H9 (cell line): ENCODE measurements around the gene AGGF1. TPM values are rescaled to one million over a fixed set of nuclear protein-coding genes. Genes with fewer than 3 reads are reported as not detected.

ENCODE experiments used
- DNase-seq: peaks from one replicate; pipeline ENCODE4 v3.0.0-alpha.2; 2017
- H2AFZ ChIP-seq: one replicate; pipeline ENCODE4 v1.6.1; 2013; ENCODE audit warnings: mild to moderate bottlenecking, low read length, control low read depth, moderate library complexity
- H2AK5ac ChIP-seq: 2 replicates; pipeline ENCODE4 v1.6.1; 2013; ENCODE audit warnings: low read length, control low read depth, mixed read lengths; ENCODE audit not compliant: insufficient read length
- H2BK120ac ChIP-seq: one replicate; pipeline ENCODE4 v1.6.1; 2013; ENCODE audit warnings: low read depth, mild to moderate bottlenecking, low read length, control low read depth, inconsistent platforms; ENCODE audit not compliant: poor library complexity, severe bottlenecking
- H2BK12ac ChIP-seq: 2 replicates; pipeline ENCODE4 v1.6.1; 2013; ENCODE audit warnings: low read length, control low read depth, mixed read lengths, low read depth; ENCODE audit not compliant: insufficient read length
- H2BK15ac ChIP-seq: 2 replicates; pipeline ENCODE4 v1.6.1; 2013; ENCODE audit warnings: low read depth, low read length, control low read depth
- H2BK20ac ChIP-seq: one replicate; pipeline ENCODE4 v1.6.1; 2013; ENCODE audit warnings: low read depth, mild to moderate bottlenecking, low read length, control low read depth, inconsistent platforms; ENCODE audit not compliant: poor library complexity, severe bottlenecking
- H2BK5ac ChIP-seq: 2 replicates; pipeline ENCODE4 v1.6.1; 2013; ENCODE audit warnings: low read length, control low read depth, mixed read lengths; ENCODE audit not compliant: insufficient read length
- H3K14ac ChIP-seq: 2 replicates; pipeline ENCODE4 v1.6.1; 2013; ENCODE audit warnings: low read length, control low read depth; ENCODE audit not compliant: insufficient read depth
- H3K18ac ChIP-seq: 2 replicates; pipeline ENCODE4 v1.6.1; 2013; ENCODE audit warnings: low read depth, mild to moderate bottlenecking, mixed read lengths, low read length, control low read depth; ENCODE audit not compliant: insufficient read length
- H3K23ac ChIP-seq: 2 replicates; pipeline ENCODE4 v1.6.1; 2013; ENCODE audit warnings: low read length, control low read depth, mixed read lengths, low read depth; ENCODE audit not compliant: insufficient read length
- H3K23me2 ChIP-seq: 2 replicates; pipeline ENCODE4 v1.6.1; 2013; ENCODE audit warnings: low read depth, mild to moderate bottlenecking, mixed read lengths, low read length, control low read depth; ENCODE audit not compliant: insufficient read length, poor library complexity, severe bottlenecking
- H3K27ac ChIP-seq: 2 replicates; pipeline ENCODE4 v1.5.1; 2013; ENCODE audit warnings: low read length, control low read depth, mixed read lengths, low read depth; ENCODE audit not compliant: insufficient read length
- H3K27me3 ChIP-seq: 2 replicates; pipeline ENCODE4 v1.6.1; 2013; ENCODE audit warnings: low read length, control low read depth, inconsistent platforms; ENCODE audit not compliant: insufficient read depth
- H3K4ac ChIP-seq: 2 replicates; pipeline ENCODE4 v1.6.1; 2013; ENCODE audit warnings: low read depth, mild to moderate bottlenecking, control low read depth, inconsistent platforms, low read length, moderate library complexity
- H3K4me1 ChIP-seq: 2 replicates; pipeline ENCODE4 v1.6.1; 2013; ENCODE audit warnings: low read length, control low read depth, inconsistent platforms; ENCODE audit not compliant: insufficient read depth
- H3K4me2 ChIP-seq: 2 replicates; pipeline ENCODE4 v1.6.1; 2013; ENCODE audit warnings: low read length, control low read depth, mixed read lengths; ENCODE audit not compliant: insufficient read length, insufficient read depth
- H3K56ac ChIP-seq: 2 replicates; pipeline ENCODE4 v1.6.1; 2013; ENCODE audit warnings: low read depth, mild to moderate bottlenecking, mixed read lengths, low read length, control low read depth; ENCODE audit not compliant: insufficient read length
- H3K79me1 ChIP-seq: 2 replicates; pipeline ENCODE4 v1.6.1; 2013; ENCODE audit warnings: low read depth, mild to moderate bottlenecking, moderate library complexity, low read length, control low read depth, inconsistent platforms; ENCODE audit not compliant: insufficient read depth, poor library complexity, severe bottlenecking
- H3K79me2 ChIP-seq: 2 replicates; pipeline ENCODE4 v1.6.1; 2013; ENCODE audit warnings: low read length, control low read depth, inconsistent platforms; ENCODE audit not compliant: insufficient read depth
- H3K9ac ChIP-seq: 2 replicates; pipeline ENCODE4 v1.6.1; 2013; ENCODE audit warnings: low read length, control low read depth, mixed read lengths; ENCODE audit not compliant: insufficient read length; ENCODE audit errors: extremely low read depth
- H3K9me3 ChIP-seq: one replicate; pipeline ENCODE4 v1.6.1; 2013; ENCODE audit warnings: low read depth, low read length, inconsistent platforms; ENCODE audit not compliant: control insufficient read depth
- H3T11ph ChIP-seq: one replicate; pipeline ENCODE4 v1.6.1; 2013; ENCODE audit warnings: mild to moderate bottlenecking, low read length, control low read depth, inconsistent platforms
- H4K20me1 ChIP-seq: one replicate; pipeline ENCODE4 v1.6.1; 2013; ENCODE audit not compliant: control insufficient read depth, insufficient read length, insufficient read depth
- H4K5ac ChIP-seq: 2 replicates; pipeline ENCODE4 v1.6.1; 2013; ENCODE audit warnings: low read depth, mild to moderate bottlenecking, mixed read lengths, low read length, control low read depth; ENCODE audit not compliant: insufficient read length
- H4K8ac ChIP-seq: replicated peaks from 2 replicates; pipeline ENCODE4 v1.6.1; 2013; ENCODE audit warnings: low read length, control low read depth, mixed read lengths, low read depth; ENCODE audit not compliant: insufficient read length
- H4K91ac ChIP-seq: 2 replicates; pipeline ENCODE4 v1.6.1; 2013; ENCODE audit warnings: low read depth, mild to moderate bottlenecking, moderate library complexity, mixed read lengths, low read length, control low read depth; ENCODE audit not compliant: insufficient read length
- H3K27ac Mint-ChIP-seq, 3 experiments: 2 replicates in 2 of 3; 3 replicates in 1 of 3; pipeline ENCODE4 v1.8.0; 2020 to 2021; ENCODE audit warnings: mixed read lengths in 3 of 3, mild to moderate bottlenecking in 1 of 3, moderate library complexity in 1 of 3
- H3K27me3 Mint-ChIP-seq: 2 replicates; pipeline ENCODE4 v1.8.0; 2021; ENCODE audit warnings: low read depth, mild to moderate bottlenecking, moderate library complexity, mixed read lengths
- H3K36me3 Mint-ChIP-seq, 3 experiments: 2 replicates in 2 of 3; 3 replicates in 1 of 3; pipeline ENCODE4 v1.8.0; 2020 to 2021; ENCODE audit warnings: low read depth in 3 of 3, mixed read lengths in 3 of 3; ENCODE audit not compliant: insufficient read depth in 1 of 3
- H3K4me1 Mint-ChIP-seq, 2 experiments: 2 replicates each; pipeline ENCODE4 v1.8.0; 2020; ENCODE audit warnings: mixed read lengths in 2 of 2
- H3K4me3 Mint-ChIP-seq, 2 experiments: 2 replicates in 1 of 2; 3 replicates in 1 of 2; pipeline ENCODE4 v1.8.0; 2020 to 2021; ENCODE audit warnings: mild to moderate bottlenecking in 2 of 2, mixed read lengths in 2 of 2, moderate library complexity in 1 of 2
- H3K9me3 Mint-ChIP-seq, 2 experiments: 2 replicates in 1 of 2; 3 replicates in 1 of 2; pipeline ENCODE4 v1.8.0; 2020; ENCODE audit warnings: mild to moderate bottlenecking in 2 of 2, mixed read lengths in 2 of 2, moderate library complexity in 1 of 2
- CTCF ChIP-seq: fragments of 200-600 bp; sonication (generic); conservative IDR thresholded peaks from 3 replicates; pipeline ENCODE4 v1.8.0; 2021; ENCODE audit warnings: antibody characterized with exemption, mild to moderate bottlenecking
- WGBS: extraction: QIAGEN DNeasy Blood & Tissue Kit; methylation state at CpG from one replicate; pipeline ENCODE4 v1.1.7; 2013; ENCODE audit warnings: missing lambda C conversion rate, low lambda C conversion rate, mixed read lengths; ENCODE audit not compliant: insufficient read length; ENCODE audit errors: extremely low coverage; 5-methylcytosine and 5-hydroxymethylcytosine counted together
- total RNA-seq: library from RNA; stranded (reverse); gene quantifications from 2 replicates; pipeline ENCODE4 v1.2.1, GENCODE V29; 2021

The AGGF1 gene
- total RNA-seq, 1 experiment from 2014 or later = 13.6 TPM

GRCh38 chr5:77095189-77095588 is 65.0 kb downstream of the AGGF1 start:
- no CpG with 5 or more reads among the region's 4 CpGs for WGBS
- no peak for TF ChIP-seq CTCF
- H3K27me3 Mint-ChIP-seq = no peaks in the 10 kb centered on the region

More at GRCh38 chr5:77095189-77095588, 65.0 kb downstream of the AGGF1 start:
- Histone ChIP-seq H4K5ac (no peak overlapping the region), H3K4ac (no peak overlapping the region), H2BK12ac (no peak overlapping the region), H3K23me2 (no peaks in the 10 kb centered on the region), H2BK15ac (no peak overlapping the region), H3K56ac (no peak overlapping the region), H3T11ph (no peak overlapping the region), H2BK20ac (no peak overlapping the region), H3K9ac (no peak overlapping the region), H3K27ac (no peak overlapping the region), H3K23ac (no peak overlapping the region), H2AK5ac (no peak overlapping the region), H3K4me2 (no peak overlapping the region), H3K9me3 (no peaks in the 10 kb centered on the region), H4K8ac (no peak overlapping the region), H3K4me1 (no peaks in the 10 kb centered on the region), H3K18ac (no peak overlapping the region), H4K91ac (no peak overlapping the region), H3K79me1 (no peaks in the 10 kb centered on the region), H4K20me1 (no peaks in the 10 kb centered on the region), H3K14ac (no peak overlapping the region), H2BK5ac (no peak overlapping the region), H2AFZ (no peak overlapping the region), H3K79me2 (no peaks in the 10 kb centered on the region), H2BK120ac (no peak overlapping the region), H3K27me3 (no peaks in the 10 kb centered on the region)
- DNase-seq = no peak
- H3K9me3 Mint-ChIP-seq = no peaks in the 10 kb centered on the region
- H3K36me3 Mint-ChIP-seq = peaks cover 3 to 12% (median 10%) of the 10 kb centered on the region in 3 experiments; a peak in 4 of 7 replicates
- no peaks in the 10 kb centered on the region for H3K4me1 Mint-ChIP-seq
- H3K4me3 Mint-ChIP-seq = no peak overlapping the region
- no peak overlapping the region for H3K27ac Mint-ChIP-seq
